SK-MEL-5 (cell line): ENCODE results near the gene EP400. TPM values are rescaled to one million over a fixed set of nuclear protein-coding genes. Genes with fewer than 3 reads are reported as not detected.
"Not testable (repeated sequence)": the region's sequence is repeated elsewhere in the genome, so short reads cannot be mapped to it uniquely, and the experiment has no call there.

Experiments used
- DNase-seq: peaks from one replicate; pipeline ENCODE4 v3.0.0-alpha.2; 2016; ENCODE audit warnings: low read depth, low spot score
- in situ Hi-C: cut with HindIII; loops from 2 replicates; pipeline ENCODE4 v1.10.0; 2016; ENCODE audit warnings: low sequenced_read_pairs, high pct_unique_total_duplicates, low pct_unique_long_range_greater_than_20kb
- total RNA-seq: library from RNA; depleted of rRNA; stranded (reverse); fragments of >200 nt; shearing (Covaris generic); gene quantifications from 2 replicates; pipeline ENCODE4 v1.2.3, GENCODE V29; 2014

EP400 gene
- total RNA-seq, 1 experiment from 2014 or later, result 5.7 TPM

GRCh38 chr12:132100306-132101065 is 150.7 kb downstream of the EP400 start:
- in situ Hi-C loops, result no loop called here
- DNase-seq, result no peak

GRCh38 chr12:132102297-132102696 is 152.6 kb downstream of the EP400 start:
- in situ Hi-C loops, result no loop called here
- DNase-seq, result no peak

GRCh38 chr12:132103072-132103471 is 153.3 kb downstream of the EP400 start:
- DNase-seq, in situ Hi-C loops: not testable (repeated sequence)

DNA sequence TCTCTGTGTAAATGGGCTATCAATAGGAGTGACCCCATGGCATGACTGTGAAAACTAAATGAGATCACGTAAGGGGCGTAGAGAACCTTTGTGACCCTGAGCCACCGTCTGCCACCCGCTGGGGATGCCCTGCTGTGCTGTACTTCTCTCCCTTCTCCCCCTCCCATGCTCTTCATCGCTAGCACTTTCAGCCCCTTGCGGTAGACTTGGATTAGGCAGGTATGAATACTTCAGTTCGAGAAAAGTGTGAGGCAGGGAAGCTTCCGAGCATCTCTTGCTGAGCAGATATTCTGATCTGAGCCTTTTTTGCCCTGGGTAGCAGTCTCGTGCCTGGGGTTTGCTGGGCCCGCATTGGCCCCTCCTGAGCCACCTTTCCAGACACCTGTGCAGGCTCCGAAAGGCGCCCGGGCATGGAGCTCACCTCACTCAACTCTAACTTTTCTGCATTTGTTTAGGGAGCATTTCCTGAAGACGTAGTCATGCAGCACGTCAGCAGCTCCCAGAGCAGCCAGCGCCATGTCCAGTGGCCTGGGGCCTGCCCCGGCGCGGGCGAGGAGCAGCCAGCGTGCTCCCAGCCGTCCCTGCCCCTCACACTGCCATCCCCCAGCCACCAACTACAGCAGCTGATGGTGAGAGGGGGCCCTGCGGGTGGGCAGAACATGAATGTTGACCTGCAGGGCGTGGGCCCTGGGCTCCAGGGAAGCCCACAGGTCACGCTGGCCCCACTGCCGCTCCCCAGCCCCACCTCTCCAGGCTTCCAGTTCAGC is 154.0 kb downstream of the EP400 start:
- in situ Hi-C loops, result no loop called here

DNA sequence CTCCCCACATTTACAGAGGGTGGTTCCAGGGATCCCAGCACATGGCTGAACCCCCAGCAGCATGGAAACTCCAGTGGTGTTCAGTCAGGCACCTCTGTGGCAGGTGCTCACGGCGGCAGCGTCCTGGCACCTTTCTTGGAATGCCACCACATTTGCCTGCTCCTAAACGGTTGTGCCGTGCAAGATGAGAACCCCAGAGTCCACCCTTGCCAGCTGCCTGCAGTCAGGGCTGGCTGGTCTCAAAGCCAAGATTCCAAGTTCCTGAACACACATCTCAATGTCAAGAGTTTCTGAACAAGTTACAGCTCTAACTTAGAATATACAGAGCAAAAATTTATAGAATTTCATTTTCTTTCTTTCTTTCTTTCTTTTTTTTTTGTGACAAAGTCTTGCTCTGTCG is 155.7 kb downstream of the EP400 start:
- DNase-seq, result no peak
- in situ Hi-C loops, result no loop called here

More for the DNA sequence above, 154.0 kb downstream of the EP400 start:
- no peak for DNase-seq

DNA sequence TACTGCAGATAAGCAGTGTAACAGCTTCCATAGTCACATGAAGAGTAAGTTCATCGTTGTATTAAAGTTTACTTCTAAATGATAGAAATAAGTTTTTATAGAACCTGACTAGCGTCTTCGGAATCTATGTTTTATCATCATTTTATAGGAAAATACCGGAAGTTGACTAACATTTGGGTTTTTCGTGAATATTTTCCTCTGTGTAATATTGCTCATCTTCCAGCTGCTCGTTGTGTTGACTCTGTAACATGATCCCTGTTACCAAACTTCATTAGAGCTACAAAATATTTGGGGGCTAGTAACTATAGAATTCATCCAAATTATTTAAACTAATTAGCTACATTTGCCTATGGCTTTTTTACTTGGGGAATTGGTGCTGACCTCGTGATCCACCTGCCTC is 157.2 kb downstream of the EP400 start:
- in situ Hi-C loops, result no loop called here
- no peak for DNase-seq

DNA sequence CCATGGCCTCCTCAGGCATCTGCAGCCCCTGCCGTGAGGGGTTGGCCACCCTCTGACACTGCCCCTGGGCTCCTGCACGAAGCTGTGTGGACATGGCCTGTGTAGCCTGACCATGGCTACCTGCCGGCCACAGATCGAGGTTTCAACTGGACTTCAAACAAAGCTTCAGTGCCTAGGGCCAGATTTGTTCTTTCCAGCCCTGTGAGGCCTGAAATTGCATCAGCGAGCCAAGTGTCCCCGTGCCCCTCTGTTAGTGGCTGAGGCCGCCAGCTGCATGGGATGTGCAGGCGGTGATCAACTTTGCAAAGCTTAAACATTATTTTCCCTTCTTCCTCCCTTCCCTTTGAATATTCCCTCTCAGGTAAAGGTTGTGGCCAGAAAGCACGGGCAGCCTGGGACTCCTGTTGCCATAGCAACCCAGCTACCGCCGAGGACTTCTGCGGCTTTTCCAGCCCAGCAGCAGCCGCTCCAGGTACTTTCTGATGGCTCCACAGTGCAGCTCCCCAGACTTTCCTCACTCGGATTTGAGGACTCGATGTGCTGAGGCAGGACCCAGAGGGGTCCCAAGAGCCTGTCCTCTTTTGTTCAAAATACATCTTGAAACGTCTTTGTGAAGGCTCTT is 158.6 kb downstream of the EP400 start:
- in situ Hi-C loops, result no loop called here

GRCh38 chr12:132109741-132110140 is 160.0 kb downstream of the EP400 start:
- in situ Hi-C loops, result no loop called here
- no peak for DNase-seq

More for the DNA sequence above, 158.6 kb downstream of the EP400 start:
- no peak for DNase-seq

- in situ Hi-C loops, result no loop called here
- no peak for DNase-seq
Measured at GRCh38 chr12:132110677-132111076, 160.9 kb downstream of the EP400 start.

- in situ Hi-C loops, result no loop called here
- no peak for DNase-seq
Measured at GRCh38 chr12:132111654-132112304, 162.0 kb downstream of the EP400 start.

DNA sequence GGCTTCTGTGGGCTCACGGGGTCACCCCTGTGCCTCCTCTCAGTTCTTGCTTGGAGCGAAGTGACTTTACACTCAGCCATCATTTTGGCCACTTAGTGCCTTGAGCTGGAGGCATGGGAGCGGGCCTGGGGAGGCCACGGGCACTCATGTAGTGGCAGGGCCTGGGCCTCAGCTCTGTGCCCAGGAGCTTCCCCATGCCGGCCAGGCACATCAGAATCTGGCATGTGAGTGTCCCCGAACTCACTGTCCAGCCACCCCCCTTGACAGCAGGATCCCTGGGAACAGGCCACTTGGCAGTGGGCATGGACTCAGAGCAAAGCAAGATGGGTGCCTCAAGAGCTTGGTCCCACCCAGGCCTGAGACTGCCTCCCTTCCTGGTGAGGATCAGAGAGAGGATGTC is 164.9 kb downstream of the EP400 start:
- DNase-seq, result no peak
- in situ Hi-C loops, result no loop called here

DNA sequence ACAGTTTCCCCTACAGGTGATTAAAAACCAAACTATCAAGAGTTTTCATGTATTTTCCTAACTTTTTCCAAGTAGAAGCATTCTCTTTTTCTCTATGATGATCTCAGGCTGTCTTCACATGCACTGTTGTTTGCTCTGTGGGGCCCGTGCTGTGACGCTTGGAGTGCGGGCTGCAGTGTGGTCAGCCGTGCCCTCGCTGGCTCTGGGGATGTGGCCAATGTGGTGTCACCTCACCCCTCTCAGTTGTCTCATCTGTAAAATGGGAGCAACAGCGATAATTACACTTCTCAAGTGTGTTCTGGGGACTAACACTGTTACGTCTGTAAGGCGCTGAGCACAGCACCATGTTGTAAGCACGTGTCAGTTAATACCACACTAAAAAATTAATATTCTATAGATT is 165.8 kb downstream of the EP400 start:
- no peak for DNase-seq
- in situ Hi-C loops, result no loop called here

- in situ Hi-C loops, result no loop called here
- no peak for DNase-seq
Measured at GRCh38 chr12:132116709-132117557, 167.2 kb downstream of the EP400 start.

GRCh38 chr12:132117558-132117875 is 167.8 kb downstream of the EP400 start:
- in situ Hi-C loops, result no loop called here
- peak; percentile 14 for DNase-seq

DNA sequence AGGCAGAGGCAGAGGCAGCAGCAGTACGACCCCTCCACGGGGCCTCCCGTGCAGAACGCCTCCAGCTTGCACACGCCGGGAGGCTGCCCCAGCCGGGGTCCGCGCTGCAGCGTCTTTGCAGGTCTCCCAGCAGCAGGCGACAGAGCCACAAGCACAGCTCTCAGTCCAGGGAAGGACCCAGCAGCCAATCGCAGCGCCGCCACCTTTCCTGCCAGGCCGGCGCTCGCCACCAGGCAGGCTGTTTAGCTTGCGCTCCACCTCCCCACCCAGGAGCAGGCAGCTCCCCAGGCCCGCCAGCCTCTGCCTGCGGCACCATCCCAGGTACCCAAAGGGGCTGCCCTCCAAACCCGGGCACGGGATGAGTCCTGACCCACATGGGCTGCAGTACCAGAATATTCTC is 169.1 kb downstream of the EP400 start:
- in situ Hi-C loops, result no loop called here

GRCh38 chr12:132121283-132121682 is 171.5 kb downstream of the EP400 start:
- no peak for DNase-seq
- in situ Hi-C loops, result no loop called here

More for the DNA sequence above, 169.1 kb downstream of the EP400 start:
- no peak for DNase-seq

- no peak for DNase-seq
- in situ Hi-C loops, result no loop called here
Measured at GRCh38 chr12:132123970-132124765, 174.4 kb downstream of the EP400 start.
